Kidney glomerular epithelial cell (primary cell): Measurements from ENCODE around the gene ATP6V0C.
"Not testable (repeated sequence)": the region's sequence is repeated elsewhere in the genome, so short reads cannot be mapped to it uniquely, and the experiment has no call there.

ENCODE experiments used
- DNase-seq: peaks from one replicate; lab custom pipeline; 2025; lab: John Stamatoyannopoulos, UW

Gene ATP6V0C

DNA sequence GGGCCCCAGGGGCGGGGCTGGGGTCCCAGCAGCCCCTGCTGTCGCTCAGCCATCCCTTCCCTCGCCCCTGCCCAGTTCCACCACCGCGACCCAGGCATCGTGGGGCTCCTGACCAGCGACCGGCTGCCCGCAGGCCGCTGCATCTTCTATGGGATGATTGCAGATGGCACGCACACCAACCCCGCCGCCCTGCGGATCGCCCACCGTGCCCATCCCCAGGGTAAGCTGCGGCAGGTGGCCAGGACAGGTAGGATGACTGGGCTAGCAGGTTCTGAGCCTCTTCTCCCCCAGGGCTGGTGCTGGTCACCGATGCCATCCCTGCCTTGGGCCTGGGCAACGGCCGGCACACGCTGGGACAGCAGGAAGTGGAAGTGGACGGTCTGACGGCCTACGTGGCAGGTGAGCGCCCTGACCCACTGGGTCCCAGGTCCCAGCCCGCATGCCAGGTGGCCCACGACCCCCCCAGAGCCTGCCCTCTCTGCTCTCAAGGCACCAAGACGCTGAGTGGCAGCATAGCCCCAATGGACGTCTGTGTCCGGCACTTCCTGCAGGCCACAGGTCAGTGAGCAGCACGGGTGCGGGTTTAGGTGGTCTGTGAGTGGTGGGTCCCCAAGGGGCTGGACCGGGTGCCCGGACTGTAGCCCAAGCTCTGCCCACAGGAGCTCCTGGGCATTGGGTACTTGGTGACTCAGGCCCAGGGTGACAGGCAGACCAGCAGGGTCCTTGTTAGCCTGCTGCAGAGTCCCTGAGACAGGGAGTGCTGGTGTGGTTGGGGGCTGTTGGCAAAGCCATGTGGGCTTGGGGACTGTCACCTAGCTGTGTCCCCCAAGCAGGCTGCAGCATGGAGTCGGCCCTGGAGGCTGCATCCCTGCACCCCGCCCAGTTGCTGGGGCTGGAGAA is 14.7 kb downstream of the ATP6V0C start:
- no peak for DNase-seq

DNA sequence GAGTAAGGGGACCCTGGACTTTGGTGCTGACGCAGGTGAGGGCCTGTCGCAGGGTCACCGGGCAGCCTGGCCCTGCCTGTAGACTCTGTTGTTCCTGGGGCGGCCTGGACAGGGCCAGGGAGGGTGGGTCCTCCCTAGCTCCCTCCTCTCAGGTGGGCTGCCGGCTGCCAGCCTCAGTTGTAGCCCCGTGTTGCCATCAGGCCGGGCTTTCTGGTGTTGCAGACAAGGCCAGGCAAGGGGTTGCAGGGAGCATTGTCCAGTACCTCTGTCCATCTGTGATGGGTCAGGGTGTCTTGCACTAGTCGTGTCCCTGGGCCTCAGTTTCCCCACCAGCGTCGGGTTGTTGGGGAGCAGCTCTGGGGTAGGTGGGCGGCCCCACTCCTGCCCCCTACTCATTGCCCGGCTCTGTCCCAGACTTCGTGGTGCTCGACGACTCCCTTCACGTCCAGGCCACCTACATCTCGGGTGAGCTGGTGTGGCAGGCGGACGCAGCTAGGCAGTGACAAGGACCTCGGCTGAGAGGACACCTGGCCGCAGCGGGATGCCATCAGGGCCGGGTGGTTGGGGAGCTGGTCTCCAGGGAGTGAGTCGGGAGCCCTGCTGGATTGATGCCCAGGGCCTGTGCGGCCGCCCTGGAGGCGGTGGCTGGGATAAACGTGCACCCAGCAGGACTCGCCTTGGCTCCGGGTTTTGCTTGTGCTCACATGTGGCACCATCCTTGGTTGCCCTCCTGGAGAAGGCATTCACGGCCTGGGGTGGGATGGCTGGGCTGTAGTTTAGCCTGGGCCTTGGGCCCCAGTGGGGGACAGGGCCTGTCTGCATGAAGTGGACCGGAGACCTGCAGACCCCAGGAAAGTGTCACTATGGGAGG is 15.5 kb downstream of the ATP6V0C start:
- DNase-seq: no peak

DNA sequence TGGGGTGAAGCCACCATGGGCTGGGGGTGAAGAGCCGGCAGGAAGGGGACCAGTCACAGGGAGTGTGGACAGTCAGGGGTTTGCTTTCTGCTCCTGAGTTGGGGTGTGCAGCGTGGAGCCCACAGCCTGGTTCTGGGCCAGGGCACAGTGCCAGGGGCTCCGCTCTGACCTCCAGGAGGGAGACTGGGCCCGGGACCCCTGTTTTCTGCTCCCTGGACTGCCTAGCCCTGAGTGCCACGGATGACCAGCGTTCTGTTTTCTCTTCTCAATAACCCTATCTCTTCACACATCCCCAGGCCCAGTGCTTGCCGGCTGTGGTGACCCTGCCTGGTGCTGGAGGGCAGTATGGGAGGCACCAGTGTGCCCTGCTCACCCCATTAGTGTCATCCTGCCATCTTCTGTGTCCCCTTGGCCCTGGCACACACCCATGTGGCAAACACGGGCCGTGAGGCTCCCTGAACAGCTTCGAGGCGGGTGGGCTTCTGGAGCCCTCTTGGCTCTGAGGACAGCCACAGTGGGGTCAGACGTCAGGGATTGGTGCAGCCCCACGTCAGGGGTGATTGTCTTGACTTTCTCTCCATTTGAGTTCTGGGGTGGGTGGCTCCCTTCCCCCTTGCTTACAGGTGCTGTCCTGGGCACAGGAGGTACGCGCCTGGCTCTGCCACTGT is 16.3 kb downstream of the ATP6V0C start:
- DNase-seq: no peak

DNA sequence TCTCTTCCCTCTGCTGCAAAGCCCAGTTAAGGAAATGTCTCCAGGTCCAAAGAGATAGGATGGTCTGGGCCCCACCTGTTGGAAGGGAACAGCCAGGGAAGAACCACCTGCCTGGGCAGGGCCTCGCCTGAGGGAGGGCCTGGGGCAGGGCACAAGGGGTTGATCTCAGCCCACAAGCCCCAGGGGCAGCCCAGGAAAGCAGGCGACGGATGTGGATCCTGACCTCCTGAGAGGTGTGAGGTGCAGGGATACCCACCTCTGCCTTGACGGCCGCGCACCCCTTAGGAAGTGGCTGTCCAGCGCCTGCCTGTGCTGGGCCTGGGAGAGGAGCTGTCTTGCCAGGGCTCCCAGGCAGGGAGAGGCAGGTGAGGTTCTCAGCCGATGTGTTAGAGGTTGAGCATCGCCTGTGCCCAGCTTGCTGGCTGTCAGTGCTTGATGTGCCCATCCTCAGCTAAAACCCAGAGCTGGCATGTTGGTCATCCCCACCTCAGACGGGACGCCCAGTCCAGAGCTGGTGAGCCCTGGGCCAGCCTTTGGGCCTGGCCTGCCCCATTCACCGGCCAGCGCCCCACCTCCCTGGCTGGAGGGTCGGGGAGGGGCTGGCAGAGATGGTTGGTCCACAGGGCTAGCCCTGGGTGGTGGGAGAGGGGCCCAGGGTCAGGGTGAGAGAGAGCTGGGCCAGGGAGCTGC is 17.0 kb downstream of the ATP6V0C start:
- DNase-seq: no peak

DNA sequence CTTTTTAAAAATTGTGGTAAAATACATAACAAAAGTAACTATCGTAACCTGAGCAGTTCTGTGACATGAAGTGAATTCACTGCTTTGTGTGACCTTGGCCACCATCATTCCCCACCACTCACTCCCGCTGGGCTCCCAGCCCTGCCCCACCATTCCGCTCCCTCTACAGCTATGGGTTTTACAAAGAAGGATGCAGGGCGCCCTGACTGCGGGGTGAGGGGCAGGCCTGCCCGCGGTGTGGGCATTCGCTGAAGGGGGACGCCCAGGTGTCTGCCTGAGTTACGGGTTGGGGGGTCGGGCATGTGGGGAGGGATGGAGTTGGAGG is 17.6 kb downstream of the ATP6V0C start, which contains the start of gene CEMP1:
Gene CEMP1 (minus strand): TSS at position 38 of the 325 bp plus-strand sequence. CDS start 335 bp downstream, outside the sequence.
- no peak for DNase-seq

DNA sequence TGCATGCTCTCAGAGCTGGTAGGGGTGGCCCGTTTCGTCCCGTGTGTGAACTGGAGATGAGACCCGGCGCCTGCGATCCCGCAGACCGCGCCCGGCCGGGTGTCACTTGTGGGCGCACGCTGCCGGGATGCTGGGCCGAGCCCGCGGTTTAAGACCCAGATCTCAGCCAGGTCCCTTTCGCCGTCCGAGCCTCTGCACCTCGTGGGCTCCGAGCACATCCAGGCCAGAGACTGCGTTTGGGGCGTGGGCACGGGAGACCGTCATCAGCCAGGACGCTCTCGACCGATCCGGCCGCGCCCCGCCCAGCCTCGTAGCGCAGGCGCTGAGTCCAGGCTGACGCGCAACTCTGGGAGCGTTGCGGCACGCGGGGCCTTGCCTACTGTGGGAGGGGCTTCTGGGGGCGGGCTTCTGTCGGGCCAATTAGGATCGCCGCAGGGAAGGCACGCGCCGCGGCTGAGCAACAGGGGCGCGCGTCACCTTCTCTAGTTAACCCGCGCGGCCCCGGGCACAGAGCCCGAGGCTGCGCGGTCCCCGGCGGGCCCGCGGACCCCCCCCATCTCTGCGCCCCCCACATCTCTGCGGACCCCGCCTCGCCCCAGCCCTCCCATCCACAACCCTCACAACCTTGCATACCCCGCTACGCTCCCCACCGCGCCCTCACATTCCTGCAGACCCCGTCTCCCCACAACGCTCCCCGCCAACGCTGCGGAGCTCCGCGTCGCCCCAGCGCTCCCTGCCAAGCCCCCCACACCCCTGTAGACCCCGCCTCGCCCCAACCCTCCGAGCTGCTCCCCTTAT is 18.1 kb downstream of the ATP6V0C start:
- peak; percentile 85 for DNase-seq

DNA sequence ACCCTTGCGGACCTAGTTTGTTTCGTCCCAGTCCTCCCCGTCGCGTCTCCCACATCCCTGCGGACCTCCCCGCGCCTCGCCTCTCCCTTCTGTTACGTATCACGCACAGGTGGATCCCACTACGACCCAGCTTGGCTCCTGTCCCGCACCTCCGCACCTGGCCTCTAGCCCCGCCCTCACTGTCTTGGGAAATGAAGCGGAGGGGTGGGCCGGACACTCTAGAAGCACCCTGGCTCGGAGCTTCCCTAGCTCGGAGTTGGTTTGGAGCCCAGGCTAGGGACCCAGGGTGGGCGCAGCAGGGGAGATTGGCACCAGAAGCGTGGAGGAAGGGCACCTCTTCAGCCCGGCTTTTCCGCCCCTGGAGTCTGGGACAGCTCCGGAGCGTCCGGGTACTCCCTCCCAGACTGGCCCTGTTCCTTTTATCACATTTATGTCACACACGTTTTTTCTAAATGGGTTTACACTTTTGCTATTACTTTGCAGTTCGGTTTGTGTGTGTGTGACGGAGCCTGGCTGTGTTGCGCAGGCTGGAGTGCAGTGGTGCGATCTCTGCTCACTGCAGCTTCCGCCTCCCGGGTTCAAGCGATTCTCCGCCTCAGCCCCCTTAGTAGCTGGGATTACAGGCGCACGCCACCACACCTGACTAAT is 18.9 kb downstream of the ATP6V0C start:
- DNase-seq: peak; percentile 36

DNA sequence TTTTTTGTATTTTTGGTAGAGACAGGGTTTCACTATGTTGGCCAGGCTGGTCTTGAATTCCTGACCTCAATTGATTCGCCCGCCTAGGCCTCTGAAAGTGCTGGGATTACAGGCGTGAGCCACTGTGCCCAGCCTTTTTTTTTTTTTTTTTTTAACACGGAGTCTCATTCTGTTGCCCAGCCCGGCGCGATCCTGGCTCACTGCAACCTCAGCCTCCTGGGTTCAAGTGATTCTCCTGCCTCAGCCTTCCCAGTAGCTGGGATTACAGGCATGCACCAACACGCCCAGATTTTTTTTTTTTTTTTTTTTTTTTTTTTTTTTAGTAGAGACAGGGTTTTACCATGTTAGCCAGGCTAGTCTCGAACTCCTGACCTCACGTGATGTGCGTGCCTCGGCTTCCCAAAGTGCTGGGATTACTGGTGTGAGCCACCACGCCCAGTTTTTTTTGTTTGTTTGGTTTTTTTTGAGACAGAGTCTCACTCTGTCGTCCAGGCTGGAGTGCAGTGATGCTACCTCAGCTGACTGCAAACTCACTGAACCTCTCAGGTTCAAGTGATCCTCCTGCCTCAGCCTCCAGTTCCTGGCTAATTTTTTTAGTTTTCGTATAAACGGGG is 19.5 kb downstream of the ATP6V0C start:
- DNase-seq: not testable (repeated sequence)

DNA sequence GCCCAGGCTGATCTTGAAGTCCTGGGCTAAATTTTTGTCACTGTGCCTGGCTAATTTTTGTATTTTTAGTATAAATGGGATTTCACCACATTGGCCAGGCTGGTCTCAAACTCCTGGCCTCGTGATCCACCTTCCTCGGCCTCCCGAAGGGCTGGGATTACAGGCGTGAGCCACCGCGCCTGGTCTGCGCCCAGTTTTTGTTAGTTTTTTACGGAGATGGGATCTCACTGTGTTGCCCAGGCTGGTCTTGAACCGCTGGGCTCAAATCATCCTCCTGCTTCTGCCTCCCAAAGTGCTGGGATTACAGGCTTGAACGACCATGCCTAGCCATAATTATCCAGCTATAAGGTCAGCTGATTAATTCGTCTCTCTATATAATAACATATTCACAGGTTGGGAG is 20.2 kb downstream of the ATP6V0C start:
- DNase-seq: no peak

DNA sequence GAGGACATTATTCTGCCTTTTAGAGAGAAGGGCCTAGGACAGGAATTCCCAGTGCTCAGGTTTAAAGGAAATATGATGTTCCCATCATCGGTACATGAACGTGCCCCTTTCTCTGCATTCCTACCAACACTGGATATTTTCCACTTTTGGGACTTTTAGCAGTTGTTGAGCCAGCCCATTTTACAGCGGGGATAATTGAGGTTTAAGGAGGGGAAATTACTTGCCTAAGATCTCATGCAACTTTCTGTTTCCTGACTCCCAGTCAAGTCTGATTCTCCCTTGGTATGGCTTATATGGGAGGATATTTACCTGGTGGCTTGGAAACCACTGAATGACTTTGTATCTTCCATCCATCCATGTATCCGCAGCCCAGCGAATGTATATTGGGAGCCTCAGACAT is 20.6 kb downstream of the ATP6V0C start:
- DNase-seq: not testable (repeated sequence)

DNA sequence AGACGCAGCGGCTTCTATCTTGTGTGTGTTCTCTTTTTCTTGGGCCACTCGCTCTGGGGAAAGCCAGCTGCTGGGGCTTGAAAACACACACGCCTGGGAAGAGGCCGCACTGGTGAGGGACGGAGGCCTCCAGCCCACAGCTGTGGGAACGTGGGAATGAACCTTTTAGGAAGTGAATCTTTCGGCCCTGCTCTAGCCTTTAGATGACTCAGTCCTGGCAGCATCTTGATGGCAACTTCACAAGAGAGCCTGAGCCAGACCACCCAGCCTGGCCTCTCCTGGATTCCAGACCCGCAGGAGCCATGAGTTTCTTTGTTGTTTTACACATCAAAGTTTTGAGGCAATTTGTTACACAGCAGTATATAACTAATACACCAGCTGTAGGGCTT is 21.9 kb downstream of the ATP6V0C start:
- DNase-seq: no peak

DNA sequence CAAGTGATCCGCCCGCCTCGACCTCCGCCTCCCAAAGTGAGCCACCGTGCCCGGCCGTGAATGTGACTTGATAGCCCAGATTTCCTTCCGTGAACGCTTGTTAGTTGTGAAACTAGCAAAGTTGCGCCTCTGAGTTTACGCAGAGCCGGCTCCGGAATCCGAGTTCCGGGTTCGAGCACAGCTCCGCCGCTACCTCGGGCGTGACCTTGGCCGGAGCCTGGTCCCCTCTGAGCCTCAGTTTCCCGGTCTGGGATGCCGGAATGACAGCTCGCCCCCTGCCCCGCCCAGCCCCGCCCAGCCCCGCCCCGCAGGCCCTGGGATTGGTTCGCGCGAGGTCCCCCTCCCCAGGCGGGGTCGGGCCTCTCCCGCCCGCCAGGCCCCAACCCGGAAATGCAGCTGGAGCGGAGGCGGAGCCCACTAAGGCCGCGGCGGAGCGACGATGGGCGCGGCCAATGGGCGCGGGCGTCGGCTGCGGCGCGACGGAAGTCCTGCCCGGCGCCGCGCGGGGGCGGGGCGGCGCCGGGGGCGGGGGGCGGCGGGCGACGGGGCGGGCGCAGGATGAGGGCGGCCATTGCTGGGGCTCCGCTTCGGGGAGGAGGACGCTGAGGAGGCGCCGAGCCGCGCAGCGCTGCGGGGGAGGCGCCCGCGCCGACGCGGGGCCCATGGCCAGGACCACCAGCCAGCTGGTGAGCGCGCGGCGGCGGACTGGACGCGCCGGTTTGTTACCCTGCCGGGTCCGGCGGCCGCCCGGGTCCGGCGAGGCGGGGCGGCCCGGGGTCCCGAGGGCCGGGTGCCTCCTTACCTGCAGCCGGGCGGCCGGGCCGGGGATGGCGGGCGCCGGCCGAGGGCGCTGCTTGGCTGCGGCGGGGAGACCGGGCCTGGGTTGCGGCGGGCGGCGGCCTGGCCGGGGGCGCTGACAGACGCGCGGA is 24.0 kb downstream of the ATP6V0C start, which contains the start of gene PDPK1:
Gene PDPK1 (plus strand): TSS at position 571 of the 929 bp plus-strand sequence. CDS start 92 bp downstream, at position 663.
- DNase-seq: peak; percentile 74

DNA sequence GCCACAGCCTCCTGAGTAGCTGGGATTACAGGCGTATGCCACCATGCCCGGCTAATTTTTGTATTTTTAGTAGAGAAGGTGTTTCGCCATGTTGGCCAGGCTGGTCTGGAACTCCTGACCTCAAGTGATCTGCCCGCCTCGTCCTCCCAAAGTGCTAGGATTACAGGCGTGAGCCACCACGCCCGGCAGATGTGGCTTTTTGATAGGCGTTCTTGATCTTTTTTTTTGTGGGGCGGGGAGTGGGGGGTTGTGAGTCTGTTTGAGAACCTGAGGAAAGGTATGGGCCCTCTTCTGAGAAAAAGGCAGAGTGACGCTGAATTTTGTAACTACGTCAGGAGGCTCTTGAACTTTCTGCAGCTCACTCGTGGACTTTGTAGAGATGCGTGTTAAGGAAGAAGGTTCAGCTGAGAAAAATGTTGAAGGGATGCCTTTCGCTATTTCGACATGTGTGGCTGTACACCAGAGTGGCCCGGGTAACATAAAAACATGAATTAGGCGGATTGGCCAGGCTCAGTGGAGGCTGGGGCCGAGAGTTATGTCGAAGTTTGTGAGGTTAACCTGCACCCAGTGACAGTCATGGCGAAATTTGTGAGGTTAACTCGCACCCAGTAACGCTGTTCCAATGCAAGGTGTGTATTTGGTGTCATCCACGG is 25.6 kb downstream of the ATP6V0C start:
- not testable (repeated sequence) for DNase-seq

DNA sequence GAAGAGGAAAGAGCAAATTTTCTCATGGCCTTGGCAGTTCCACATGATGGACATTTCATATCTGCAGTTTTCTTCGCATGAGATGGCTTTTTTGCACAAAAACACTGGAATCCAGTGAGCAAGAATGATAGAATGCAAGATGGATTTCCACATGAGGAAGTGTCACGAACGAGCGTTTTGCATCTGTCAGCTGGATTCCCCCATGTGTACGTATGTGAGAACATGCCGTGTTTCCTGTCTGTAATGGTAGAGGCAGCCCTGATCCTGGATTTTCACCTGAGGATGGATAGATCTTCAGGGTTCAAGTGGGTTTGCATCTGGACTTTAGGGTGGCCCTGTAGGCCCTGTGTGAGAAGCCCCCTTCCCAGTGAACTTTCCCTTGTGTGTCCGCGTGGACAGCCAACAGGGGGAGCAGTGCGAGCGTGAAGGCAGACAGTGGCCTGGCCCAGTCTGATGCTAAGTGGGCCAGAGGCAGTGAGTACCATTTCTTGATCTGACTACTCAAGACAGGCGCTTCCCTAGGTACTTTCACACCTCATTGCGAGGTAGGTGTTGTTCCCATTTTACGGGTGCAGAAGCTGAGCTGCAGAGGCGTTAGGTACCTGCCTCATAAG is 26.2 kb downstream of the ATP6V0C start:
- DNase-seq: not testable (repeated sequence)

DNA sequence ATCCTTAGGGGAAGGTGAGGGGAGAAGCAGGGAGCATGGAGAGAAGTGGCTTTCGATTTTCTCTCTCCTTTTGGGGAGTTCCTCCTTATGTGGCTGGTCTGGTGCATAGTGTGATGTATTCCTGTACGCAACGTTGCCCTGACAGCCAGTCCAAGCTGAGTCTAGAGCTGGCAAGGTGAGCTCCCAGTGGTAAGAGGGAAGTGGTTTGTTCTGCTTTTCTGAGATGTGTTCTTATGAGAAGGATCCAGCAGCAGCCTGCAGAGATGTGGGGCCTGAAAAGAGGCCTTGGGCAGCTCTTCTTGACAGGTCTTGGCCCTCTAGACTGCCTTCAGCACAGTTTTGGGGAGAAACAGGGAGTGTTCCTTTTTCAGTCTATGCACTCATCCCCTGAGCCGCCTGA is 27.2 kb downstream of the ATP6V0C start:
- not testable (repeated sequence) for DNase-seq

DNA sequence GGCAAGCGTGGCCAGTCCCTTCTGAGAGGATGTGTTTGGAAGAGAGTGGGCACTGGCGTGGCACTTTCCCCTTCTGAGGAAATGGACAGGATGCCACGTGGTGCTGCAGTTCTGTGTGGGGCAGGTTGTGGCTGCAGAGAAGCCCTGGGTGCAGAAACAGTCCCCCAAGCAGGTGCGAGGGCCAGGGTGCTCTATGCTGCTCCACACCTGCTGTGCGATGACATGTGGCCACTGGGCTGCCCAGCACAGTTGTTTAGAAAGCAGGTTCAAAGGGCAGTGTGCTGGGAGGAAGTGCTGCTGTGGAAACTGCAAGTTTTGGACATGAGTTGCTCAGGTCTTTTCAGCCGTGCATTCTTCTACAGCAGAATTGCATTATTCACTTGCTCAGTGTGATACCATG is 27.7 kb downstream of the ATP6V0C start:
- not testable (repeated sequence) for DNase-seq

DNA sequence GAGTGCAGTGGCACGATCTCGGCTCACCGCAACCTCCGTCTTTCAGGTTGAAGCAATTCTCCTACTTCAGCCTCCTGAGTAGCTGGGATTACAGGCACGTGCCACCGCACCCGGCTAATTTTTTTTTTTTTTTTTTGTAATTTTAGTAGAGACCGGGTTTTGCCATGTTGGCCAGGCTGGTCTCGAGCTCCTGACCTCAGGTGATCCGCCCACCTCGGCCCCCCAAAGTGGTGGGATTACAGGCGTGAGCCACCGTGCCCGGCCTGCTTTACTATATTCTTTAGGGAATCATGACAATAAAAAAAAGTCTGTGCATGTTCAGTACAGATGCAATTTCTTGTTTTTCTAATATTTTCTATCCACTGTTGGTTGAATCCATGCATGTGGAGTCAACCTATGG is 30.0 kb downstream of the ATP6V0C start:
- not testable (repeated sequence) for DNase-seq
